GM21529 (cell line): ENCODE results near the gene FBXL22.

ENCODE experiments used
- ATAC-seq: cut with Tn5 transposase; IDR thresholded peaks from one replicate; pipeline ENCODE4 v1.9.1; 2021; ENCODE audit not compliant: unreplicated experiment

FBXL22 gene, protein sequence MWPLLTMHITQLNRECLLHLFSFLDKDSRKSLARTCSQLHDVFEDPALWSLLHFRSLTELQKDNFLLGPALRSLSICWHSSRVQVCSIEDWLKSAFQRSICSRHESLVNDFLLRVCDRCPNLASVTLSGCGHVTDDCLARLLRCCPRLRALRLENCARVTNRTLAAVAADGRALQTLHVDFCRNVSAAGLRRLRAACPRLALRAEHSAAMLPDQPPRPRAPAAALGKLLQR

DNA sequence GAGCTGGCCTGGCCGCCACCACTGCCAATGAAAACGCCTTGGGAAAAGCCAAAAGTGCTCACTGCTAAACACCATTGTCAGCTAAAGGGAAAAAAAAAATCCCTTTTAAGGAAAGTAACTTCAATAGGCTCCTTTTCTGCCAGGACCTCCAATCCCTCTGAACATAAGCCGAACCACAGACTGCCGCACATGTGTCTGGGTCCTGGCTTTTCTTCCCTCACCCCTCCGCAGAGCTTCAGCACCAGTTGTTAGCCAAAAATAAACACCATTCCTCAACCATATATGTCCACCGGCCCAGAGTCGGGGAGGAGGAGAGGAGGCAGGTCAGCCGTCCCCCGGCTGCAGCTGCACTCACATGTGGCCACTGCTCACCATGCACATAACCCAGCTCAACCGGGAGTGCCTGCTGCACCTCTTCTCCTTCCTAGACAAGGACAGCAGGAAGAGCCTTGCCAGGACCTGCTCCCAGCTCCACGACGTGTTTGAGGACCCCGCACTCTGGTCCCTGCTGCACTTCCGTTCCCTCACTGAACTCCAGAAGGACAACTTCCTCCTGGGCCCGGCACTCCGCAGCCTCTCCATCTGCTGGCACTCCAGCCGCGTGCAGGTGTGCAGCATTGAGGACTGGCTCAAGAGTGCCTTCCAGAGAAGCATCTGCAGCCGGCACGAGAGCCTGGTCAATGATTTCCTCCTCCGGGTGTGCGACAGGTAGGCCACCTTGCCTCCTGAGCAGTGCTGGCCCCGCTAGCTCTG lies at the start of gene FBXL22:
TSS of gene FBXL22 (plus strand) at position 350 of the 753 bp plus-strand sequence. CDS start at position 356, 6 bp downstream.
- no peak for ATAC-seq

DNA sequence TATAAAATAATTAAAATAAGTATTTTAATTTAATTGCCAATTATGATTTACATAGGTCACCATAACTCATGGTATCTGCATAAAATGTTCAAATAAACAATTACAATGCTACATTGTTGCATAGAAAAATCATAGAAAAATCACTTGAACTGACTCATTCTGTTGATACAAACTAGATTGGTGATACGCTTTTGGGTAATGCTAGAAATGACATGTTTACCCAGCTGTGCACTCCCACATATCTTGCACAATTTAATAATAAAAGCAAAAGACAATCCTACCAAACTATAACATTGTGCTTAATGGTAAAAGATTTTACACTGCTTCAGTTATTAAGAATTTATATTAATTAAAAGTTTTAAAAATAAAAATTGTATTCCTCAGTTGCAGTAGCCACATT lies 45.8 kb upstream of the FBXL22 start:
- no peak for ATAC-seq

DNA sequence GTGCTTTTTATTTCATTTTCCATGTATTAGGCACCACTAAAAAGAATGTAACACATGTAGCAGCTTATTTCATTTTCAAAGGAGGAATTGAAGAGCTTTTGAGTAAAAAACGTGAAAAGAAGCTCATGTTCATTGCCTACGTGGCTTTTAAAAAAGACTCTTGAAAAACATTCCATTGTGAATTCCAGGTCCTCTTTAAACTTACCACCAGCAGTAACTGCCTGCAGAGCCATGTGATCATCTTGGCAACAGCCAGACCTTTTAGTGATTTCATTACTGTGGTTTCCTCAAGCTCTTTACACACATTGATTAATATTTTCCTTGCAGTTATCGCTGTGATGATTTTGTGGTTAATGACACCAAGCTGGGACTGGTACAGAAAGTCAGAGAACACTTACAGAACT lies 43.8 kb upstream of the FBXL22 start:
- ATAC-seq, result no peak

DNA sequence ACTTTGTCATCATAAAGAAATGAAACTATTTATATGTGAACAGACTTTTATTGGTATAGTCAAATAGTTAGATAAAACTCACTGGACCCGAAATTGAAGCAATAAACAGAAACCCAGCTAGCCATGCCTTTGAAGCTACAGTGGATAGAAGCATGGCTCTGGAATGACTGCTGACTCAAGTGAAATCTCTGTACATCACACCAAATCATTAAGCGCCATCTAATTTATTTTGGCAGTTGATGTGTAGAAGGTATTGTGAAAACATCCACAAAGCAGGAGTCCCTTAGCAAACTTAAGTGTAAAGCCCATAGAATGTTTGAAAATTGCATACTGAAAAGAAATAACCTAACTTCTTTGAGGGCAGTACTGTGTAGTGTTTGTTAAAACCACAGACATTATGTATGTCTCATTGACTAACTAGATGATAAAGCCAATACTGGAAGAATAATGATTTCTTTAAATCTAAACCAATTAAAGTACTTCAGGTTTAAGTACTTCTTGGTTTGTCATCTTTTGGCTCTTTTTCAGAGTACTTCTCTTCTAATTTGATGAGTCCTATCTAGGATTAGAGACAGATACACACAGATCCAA lies 42.8 kb upstream of the FBXL22 start:
- no peak for ATAC-seq

DNA sequence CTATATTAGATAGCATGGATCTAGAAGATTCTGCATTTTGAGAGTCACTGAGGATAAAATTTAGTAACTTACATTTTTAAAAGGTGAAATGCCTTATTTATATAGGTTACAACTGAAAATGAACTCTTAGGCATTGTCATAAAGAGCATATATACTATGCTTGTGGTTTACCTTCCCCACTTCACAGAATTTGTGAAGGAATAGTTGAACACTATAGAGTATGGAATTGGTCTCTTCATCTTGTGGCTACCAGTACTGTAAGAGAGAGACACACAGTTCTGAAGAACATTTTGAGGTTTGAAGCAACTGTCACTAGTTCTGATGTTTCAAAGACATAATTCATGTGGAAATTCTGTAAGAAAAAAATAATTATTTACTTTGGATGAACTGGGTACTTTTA lies 41.7 kb upstream of the FBXL22 start:
- no peak for ATAC-seq

DNA sequence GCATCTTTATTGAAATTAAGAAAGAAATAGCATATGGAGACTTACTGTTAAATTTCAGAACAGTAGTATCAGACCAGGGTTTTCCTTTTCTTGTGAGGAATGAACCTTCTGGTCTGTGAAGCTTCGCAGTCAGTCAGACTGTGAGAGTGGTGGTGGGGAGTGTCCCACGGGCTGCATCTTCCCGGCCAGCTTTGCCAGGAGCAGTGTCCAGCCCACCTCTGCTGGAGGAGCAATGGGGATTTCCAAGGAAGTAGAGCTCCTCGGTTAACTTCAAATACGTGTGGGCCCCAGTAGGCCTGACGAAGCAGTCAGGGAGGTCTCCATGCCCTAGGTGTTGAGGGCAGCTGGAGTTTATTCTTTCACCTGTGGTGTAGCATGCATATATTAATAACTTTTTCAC lies 40.9 kb upstream of the FBXL22 start:
- no peak for ATAC-seq

DNA sequence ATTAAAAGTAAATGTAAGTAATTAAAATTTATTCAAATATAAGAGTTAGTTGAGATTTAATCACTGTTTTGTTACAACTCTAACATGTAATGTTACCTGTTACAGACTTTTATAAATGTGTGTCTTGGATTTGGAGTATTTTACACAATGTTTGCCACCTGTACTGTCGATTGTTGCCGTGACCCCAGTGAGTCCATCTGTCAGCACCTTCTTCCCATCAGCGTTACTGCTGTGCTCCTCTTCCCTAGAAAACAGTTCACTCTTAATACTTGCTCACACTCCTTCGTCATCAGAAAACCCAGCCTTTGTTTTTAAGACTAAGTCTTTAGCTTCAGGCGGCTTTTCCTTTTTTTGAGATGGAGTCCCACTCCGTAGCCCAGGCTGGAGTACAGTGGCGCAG lies 40.5 kb upstream of the FBXL22 start:
- no peak for ATAC-seq

DNA sequence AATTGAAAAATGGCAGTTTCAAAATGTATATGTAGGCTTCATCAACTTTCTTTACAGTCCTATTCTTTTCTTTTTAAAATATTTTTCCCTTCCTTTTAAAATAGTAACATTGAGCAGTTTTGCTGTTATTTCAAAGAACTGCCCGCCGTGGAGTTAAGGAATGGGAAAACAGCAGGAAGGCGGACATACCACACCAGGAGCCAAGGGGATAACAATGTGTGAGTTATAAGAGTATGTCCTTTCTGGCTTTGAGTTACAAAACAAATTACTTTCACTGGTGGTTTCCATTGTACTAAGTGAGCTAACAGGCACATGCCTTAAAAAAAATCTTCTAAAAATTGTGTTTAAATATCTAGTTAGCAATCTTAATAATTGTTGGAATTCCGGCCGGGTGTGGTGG lies 37.4 kb upstream of the FBXL22 start:
- ATAC-seq, result no peak

DNA sequence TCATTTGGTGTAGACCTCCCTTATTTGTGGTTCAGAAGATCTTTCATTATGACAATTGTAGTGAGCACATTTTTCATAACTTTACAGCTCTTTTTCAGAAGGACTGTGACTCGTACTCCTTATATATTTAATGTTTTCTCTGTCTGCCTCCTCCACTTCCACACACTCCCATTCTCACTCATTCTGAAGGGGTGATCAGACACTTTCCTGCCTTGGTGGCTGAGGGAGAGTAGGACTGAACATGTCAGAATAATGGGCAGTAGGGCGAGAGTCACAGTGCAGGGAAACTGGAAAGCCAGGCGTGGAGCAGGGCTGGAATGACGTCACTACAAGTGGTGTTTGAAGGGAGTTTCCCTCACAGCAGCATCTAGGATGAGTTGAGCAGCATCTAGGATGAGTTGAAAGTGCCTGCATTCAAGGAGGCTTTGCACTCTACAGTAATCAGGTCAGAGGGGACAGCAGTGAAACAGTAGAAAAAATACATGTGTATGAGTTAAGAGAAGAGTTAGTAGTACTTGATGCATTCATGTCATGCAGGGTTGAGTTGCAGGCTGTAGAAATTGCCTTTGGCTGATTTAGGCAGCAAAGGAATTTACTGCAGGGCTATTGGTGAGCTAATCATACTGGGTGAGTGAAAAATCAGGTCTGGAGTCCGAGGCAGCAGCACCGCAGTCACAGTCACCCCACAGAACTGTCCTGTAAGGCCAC lies 36.3 kb upstream of the FBXL22 start:
- no peak for ATAC-seq

DNA sequence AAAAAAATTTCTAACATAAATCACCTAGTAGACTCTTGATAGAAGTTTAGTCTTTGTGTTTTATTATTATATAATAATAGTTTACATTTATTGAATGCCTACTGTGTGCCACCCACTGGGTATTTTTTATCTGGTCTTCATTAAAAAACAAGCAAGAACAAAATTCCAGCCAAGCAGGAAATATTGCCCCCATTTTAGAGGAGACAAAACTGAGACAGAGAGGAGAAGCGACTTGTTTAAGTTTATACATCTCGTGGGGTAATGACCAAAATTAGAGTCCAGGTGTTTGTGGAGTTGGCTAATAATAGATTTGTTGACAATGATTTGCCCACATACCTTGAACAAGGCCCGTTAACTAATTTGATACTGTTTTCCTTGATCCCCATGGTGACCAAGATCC lies 33.1 kb upstream of the FBXL22 start:
- no peak for ATAC-seq

DNA sequence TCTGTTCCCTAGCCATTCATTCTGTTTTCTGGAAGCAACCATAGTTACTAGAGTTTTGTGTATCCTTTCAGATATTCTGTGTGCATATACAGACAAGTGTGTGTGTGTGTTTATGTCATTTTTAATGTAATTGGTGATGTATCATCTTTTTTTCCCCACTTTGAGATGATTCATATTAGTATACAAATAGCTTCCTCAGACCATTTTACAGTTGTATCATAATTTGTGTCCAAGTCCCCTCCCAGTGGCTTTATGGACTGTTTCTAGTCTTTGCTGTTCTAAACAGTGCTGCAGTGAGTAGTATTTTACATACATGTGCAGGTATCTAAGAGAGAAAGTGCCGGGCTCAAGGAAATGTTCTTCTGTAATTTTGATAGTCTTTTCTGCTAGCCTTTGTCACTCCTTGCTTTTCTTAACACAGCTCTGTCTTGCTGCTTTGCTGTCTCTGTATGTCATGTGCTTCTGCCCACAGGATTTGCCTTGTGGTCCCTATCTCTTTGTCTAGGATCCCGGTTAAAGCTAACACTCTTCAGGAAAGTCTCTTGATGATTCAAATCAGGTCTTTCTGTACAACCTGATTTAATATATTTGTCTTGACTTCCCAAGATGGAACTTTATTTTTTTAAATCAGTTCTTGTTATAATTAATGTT lies 31.5 kb upstream of the FBXL22 start:
- ATAC-seq, result no peak

DNA sequence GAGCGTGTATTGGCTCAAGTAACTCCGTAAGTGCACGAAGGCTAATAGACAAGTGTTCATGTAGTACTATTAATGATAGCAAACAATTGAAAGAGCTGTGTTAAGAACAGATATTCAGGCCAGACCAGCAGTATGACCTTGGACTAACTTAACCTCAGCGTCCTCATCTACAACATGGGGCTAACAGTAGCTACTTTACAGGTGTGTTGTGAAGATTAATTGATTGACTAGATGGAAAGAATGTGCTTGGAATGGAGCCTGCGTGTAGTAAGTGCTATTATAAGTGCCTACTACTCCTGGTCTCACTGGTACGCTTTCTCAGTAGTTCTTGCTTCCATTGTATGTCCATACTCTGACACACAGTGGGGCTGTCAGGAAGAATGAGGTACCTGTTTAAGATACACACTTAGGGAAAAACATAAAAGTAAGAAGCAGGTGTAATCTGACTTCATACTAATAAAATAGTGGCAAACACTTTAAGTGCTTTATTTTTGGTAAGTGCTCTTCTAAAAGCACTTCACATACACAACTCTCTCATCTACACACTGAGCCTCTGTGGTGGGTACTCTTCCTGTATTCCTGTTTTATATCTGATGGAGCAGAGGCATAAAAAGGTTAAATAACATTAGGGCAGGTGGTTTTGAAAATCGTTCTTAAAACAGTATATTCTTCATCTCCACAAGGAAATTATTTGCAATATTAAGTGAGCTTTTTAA lies 24.3 kb upstream of the FBXL22 start:
- no peak for ATAC-seq

DNA sequence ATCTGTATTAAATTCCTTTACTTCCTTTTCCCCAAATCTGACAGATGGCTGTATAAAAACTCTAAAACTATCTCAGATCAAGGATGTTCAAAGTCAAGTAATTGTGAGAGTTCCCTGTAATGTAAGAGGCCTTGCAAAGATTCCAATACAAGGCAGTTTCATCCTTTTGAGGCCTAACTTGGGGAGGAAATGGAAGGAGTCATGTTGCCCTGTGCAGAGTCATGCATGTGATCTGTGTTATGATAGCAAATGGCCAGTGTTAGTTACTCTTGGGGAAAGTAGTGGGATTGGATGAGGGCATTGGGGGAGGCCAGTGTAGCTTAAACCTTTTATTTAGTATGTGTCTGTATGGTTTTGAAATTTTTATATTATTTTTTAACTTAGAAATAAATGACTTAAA lies 23.7 kb upstream of the FBXL22 start:
- no peak for ATAC-seq

DNA sequence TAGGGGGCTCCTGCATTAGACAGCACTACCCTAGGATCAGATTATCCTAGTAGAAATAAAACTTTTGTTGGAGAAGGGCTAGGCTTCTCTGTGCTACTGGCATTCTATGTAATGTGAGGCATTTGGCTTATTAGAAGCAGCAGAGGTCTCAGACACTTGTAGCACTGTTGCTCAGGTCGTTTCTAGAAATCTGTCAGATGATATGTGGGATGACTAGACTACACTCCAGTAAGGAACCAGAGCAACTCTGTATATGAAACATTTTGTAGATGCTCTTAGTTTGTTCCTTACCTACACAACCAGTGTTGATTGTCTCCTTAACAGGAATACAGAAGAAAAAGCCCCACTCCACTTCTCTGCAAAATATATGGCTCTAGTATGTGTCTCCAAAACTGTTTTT lies 21.9 kb upstream of the FBXL22 start:
- no peak for ATAC-seq

DNA sequence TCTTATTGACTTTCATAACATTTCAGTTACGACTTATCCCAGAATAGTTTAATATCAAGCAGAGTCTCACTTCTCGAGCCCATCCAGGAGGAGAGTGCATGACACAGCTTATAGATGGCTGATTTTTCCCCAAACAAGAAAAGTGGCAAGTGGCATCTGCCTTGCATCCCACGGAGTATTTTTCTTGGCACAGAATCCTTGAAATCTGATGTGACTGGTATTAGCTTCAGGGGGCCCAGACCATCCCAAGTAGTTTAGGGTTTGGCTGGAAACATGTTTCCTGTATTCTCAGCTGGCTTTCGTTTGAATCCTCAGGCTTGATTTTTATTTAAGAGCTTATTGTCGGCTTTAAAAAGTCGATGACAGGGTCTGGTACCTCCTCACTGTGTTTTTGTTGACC lies 20.7 kb upstream of the FBXL22 start:
- ATAC-seq, result no peak

DNA sequence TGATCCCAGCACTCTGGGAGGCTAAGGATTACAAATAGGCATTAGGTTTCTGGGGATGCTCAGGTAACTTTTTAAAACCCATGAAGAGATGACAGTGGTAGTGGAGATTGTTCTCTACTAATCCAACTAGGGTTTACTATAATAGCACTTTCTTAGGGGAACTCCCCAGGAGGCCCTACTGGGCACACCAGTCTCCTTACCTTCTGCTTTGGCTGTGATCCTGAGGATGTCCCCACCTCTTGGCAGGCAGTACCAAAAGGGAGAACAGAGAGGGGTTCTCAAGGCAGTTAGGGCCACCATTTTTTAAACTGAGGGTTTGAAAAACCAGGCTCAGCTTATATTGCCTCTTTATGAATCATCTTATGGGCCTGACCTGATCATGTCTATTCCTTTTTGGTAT lies 15.0 kb upstream of the FBXL22 start:
- no peak for ATAC-seq

DNA sequence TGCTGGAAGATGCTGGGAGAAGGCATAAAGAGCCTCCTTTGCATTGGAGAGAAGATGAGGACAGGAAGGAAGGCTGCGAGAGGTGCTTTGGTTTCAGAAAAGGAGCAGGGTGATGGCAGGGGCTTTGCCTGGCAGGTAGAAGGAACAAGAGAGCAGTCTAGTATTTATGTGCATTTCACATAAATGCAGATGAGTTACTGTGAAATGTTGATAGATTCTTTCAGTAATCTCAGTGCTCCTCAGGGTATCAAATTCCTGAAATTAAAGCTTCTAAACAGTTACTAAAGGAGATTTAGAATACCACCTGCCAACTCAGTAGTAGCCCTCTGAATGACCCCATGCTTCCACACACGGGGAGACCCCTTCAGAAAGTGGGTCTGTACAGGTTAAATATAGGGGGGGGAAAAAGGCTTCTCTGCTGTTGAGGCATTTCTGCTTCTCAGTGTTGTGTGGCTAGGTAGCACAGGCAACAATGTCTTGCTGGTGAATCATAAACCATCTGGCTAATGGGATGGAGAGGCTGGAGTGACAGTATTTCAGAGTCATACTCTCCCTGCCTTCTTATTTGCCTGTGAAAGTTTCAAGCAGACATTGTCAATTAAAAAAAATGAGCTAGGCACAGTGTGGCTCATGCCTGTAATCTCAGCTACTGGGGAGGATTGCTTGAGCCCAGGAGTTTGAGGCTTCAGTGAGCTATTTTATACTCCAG lies 14.3 kb upstream of the FBXL22 start:
- ATAC-seq, result no peak

DNA sequence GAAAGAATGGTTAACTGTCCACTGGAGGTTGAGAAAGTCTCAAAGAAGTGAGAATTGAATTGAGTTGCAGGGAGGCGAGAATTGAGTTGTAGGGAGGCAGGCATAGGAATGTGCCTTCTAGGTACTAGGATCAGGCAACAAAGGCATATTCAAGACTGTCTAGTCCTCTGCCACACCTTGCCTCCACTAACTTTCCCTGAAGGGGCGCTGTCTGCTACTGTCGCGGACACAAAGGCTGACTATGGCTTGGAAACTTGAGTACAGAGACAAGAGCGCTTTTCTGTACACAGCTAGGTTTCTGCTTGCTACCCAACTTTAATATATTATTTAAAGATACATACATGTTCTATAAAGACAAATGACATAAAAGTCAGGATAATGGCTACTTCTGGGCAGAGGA lies 10.4 kb upstream of the FBXL22 start:
- no peak for ATAC-seq

DNA sequence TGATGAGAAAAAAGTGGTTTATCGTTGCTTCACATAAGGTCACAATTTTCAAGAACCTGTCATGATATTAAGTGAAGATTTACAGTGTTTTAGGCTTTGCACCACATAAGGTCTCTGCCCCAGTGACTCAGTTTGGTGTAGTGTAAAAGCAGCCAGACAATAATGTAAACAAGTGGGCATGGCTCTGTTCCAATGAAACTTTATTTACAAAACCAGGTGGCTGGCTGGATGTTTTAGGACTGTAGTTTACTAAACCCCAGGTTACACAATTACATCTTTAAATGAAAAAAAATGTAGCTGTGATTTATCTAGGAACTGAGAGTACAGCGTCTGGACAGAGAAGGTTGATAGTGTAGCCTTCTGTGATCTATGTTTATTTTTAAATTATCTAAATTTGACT lies 9.7 kb upstream of the FBXL22 start:
- no peak for ATAC-seq

DNA sequence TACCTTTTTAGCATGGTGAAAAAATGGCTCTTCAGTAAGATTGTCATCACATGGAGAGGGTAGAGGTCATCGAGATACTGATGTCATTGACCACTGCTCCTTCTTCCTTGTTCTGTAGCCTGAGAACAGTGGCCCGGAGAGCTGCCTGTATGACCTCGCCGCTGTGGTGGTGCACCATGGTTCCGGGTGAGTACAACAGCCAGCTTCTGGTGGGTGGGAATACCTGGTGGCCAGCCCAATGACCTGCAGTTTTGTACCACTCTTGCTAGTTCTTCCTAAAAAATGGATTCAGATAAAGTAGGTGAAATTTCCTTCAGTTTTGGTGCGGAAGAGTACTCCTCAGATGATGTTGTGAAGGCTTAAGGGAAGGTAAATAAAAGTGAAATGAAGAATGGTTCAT lies 8.4 kb upstream of the FBXL22 start:
- no peak for ATAC-seq
